Stimulated activated CD4-positive, alpha-beta T cell treated with anti-CD3 and anti-CD28 coated beads, Interleukin-4, amount 100 ng/mL, for 24 hours (primary cell): ENCODE results near the gene PVALB.
A peak's percentile ranks its signal among the peaks of the same experiment; 100 is the strongest.

ENCODE experiments used
- DNase-seq: peaks from one replicate; pipeline ENCODE4 v3.0.0-alpha.2; 2020

PVALB gene, protein sequence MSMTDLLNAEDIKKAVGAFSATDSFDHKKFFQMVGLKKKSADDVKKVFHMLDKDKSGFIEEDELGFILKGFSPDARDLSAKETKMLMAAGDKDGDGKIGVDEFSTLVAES

GRCh38 chr22:36816636-36817524 lies at the start of gene PVALB:
PVALB (minus strand) TSS chr22:36817035; CDS start chr22:36817005, 30 bp downstream.
- DNase-seq = no peak

- DNase-seq = no peak
Observed at GRCh38 chr22:36865346-36865745, 48.5 kb upstream of the PVALB start.

GRCh38 chr22:36864454-36865215 lies 47.8 kb upstream of the PVALB start:
- no peak for DNase-seq

GRCh38 chr22:36863979-36864378 lies 47.1 kb upstream of the PVALB start:
- DNase-seq = no peak

DNA sequence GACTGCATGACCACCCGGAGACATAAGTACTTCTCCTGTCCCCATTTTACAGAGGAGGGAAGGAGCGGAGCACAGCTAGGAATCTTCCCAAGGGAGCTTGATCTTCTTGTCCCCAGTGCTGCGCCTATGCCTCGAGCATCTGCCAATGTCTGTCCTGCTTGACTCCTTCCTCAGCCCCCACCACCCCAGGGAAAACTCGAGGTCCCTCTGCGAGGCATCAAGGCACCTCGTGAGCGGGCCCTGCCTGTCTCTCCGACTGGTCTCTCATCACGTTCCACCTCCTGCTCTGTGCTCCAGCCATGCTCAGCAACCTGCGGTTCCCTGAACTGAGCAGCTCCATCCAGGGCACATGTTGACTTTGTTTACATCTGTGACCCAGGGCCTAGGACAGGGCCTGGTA lies 46.4 kb upstream of the PVALB start:
- no peak for DNase-seq

DNA sequence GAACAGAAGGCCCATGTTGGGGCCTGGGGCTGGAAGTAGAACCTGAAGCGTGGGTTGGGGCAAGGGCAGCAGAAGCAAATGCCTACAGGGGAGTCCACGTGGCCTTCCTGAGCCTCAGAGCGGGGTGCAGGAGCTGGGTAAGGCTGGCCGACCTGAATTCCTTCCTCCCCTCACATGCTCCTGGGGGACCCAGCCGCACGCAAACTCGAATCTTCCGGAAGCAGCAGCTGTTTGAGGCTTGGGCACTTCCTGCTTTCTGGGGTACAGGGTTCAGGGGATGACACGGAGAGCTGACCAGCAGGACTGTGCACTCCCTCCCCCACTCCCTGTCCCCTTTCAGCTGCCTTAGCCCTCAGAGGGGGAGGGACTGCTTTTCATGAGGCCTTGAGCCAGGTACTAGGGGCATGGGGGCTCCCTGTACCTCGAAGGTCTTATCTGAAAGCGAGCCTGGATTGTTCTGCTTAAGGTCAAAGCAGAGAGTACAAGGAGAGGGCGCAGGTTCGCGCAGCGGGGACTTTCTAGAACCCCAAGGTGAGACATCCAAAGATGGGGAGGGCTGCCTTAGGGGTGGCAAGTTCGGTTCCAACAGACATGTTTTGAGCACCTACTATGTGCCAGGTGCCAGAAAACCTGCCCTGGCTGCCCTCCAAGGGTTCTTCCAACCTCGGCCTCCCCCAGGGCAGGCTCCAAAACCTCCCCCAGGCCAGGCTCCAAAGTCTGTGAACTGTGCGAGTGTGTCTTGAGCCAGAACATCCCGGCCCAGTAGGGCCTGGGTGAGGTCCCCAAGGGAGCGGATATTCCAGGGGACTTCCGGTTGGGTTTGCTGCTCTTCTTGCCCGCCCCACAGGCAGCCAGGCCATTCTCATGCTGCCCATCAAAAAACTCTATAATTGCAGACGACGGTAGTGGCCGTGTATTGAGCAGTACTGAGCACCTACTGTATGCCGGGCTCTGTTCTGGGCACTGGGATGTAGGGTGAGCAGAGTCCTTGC lies 45.7 kb upstream of the PVALB start:
- no peak for DNase-seq

DNA sequence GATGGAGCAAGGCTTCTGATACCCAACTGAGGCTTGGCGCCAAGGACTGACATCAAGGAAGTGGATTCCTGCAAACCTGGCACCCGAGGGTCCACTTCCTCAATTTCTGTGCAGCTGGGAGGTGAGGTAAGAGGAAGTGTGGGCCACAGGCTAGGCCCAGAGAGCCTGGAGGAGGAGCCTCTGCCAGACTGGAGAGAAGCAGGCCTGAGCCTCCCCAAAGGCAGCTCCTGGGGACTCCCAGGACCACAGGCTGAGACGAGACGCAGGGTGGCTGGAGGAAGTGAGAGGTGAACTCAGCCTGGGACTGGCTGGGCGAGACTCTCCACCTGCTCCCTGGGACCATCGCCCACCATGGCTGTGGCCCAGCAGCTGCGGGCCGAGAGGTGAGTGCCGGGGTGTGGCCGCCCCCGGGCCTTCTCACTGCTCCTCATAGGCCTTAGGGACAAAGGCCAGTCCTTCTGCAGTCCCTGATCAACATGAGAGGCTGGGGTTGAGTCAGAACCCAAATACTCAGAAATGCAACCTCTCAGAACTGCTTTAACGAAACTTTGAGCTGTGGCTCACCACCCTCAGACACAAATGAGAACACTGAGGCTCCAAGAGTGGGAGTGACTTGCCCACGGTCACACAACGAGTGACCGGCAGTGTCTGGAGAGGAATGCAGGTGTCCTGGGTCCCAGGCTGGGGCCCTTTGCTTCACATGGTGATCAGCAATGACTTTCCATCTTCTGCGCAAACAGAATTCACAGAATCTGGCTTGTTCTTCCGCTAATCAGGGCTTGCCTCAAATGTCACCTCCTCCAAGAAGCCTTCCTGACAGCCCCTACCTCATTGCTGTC lies 44.2 kb upstream of the PVALB start, which contains the start of gene NCF4:
Gene NCF4, plus strand, starts transcription at position 186 of the 839 bp plus-strand sequence. Its CDS starts 166 bp downstream, at position 352.
- peak; percentile 41 for DNase-seq

- no peak for DNase-seq
Observed at GRCh38 chr22:36860438-36860820, 43.6 kb upstream of the PVALB start.

- DNase-seq = no peak
Observed at GRCh38 chr22:36860017-36860416, 43.2 kb upstream of the PVALB start.

GRCh38 chr22:36858966-36859365 lies 42.1 kb upstream of the PVALB start:
- no peak for DNase-seq

DNA sequence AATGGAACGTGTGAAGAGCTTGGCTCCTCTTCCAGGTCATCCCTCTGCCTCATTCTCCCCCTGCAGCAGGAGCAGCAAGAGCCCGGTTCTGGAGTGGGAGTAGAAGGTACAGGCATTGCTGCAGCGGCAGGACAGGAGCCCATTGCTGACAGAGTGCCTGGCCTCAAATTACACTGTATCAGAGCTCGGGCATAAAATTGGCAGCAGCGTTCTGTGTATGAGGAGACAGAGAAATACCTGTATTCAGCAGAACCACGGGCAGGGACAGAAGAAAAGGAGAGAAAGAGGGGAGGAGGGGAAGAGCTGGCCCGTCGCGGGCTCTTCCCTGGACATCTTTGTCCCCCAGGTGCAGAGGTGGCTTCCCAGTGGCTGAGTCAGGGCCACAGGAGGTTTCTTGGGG lies 41.3 kb upstream of the PVALB start:
- no peak for DNase-seq

DNA sequence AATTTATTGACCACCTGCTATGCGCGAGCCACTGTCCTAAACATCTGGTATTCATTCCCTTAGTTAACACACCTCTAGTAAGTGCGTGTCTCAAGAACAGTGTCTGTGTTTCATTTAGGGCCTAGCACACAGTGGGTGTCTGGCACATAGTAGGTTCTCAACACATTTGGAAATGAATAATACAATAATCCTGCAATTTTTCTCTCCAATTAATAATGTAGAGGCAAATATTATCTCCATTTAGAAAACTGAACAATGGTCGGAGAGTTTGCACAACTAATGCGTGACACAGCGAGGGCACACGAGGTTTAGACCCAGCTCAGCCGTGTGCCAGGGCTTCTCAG lies 39.9 kb upstream of the PVALB start:
- no peak for DNase-seq

- DNase-seq = peak; percentile 96
Observed at GRCh38 chr22:36856121-36856791, 39.4 kb upstream of the PVALB start.

DNA sequence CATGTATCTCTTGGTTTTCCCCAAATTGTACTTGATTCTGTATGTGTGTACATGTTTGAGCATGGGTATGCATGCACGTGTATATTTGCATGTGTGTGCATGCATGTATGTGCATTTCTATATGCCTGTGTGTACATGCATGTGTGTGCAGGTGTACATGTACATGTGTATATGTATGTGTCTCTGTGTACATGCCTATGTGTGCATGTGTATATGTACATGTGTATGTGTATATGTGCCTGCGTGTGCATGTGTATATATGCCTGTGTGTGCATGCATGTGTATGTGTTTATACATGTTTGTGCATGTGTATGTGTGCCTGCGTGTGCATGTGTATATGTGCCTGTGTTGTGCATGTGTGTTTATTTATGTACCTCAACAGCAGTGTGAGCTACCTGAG lies 38.6 kb upstream of the PVALB start:
- no peak for DNase-seq

DNA sequence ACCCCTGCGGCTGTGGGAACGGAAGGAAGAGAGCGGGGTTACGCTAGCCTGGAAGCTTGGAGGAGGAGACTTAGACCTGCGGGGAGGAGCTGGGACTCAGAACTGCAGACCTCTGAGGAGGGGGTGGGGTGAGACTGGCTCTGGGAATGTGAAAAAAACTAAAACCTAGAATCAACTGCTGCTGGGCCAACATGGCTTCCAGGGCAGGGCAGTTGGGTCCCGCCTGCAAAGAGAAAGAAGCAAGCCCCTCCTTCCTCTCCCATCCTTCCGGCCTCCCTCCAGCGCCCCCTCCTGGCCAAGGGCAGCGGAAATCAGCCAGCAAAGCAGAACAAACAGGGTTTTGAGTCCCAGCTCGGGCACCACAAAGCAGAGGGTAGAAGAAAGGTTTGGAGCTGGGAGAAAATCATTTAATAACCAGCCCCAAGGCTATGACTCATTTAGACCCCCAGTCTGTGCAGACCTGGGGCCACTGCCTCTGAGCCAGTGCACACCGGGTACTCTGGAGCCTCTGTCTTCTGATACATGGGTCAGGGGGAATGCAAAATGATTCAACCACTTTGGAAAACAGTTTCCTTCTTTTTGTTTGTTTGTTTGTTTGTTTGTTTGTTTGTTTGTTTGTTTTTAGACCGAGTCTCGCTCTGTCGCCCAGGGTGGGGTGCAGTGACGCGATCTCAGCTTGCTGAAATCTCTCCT lies 36.7 kb upstream of the PVALB start:
- peak; percentile 89 for DNase-seq

- DNase-seq = no peak
Observed at GRCh38 chr22:36852056-36852973, 35.5 kb upstream of the PVALB start.

DNA sequence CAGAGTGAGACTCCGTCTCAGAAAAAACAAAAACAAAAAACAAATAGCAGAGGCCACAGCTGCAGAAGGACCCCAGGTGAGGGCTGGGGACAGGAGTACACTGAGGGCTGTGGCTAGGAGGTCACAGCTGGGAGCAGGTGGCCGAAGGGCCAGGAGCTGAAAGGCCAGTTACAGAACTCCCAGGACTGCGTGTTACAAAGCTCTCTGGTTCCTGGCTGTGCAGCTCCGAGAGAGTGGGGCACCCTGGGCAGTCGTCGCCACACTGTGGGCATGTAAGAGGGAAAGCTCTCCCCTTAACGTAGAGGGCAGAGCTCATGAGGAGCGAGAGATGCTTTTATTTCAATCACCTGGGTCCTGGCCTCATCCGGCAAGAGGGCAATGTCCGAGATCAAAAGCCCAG lies 33.8 kb upstream of the PVALB start:
- DNase-seq = no peak

GRCh38 chr22:36850056-36850455 lies 33.2 kb upstream of the PVALB start:
- no peak for DNase-seq

GRCh38 chr22:36846949-36847348 lies 30.1 kb upstream of the PVALB start:
- no peak for DNase-seq
